Measurements from ENCODE around the gene QRICH1.
A peak's percentile ranks its signal among the peaks of the same experiment; 100 is the strongest.

Gene QRICH1

DNA sequence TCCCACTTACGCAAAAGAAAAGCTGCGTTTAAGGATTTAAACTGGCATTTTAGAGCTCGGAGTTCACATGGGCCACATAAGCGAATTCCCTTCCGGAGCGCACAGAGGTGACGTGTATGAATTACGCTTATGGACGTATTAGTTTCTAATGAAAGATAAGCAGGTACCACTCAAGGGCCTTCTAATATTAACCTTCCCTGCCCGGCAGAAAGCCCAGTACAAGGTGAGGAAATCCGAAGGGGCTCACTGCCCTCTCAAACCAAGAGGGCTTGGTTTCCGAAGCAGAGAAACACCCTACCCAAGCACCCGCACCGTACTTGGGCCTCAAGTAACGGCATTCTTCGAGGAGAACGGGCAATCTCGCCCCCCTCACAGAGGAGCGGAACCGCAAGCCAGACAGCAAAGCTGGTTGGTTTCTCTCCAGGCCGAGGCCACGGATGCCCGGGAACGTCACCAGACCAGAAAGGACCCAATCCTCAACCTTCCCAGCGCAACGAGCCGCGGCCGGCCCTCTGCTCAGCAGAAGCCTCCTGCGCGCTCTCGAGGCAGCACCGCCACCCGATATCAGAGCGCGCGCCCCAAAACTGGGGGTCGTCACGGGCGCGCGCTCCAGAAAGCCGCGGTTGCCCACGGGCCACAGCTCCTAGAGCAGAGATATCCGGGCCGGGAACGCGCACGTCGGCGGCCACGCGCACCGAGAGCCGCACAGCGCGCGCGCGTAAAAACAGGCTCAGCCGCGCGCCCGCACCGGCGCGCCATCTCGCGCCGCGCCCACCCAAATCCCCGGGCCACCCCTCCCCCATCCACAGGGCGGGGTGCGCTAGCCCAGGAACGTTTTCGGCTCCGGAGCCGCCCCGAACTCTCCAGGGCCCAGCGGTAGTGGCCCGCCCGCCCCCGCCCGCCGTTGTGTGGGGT lies 676 bp downstream of the QRICH1 start:
- POLR2A ChIA-PET, result interaction anchor here (0.6 to 2.7 kb wide), 16 partner anchors 10 to 1192 kb away, joined by 3 to 17 read pairs (median 5); partner anchors contain the start of genes DALRD3, IMPDH2, NDUFAF3 and PRKAR2A
- TF ChIP-seq, protein P1, sequence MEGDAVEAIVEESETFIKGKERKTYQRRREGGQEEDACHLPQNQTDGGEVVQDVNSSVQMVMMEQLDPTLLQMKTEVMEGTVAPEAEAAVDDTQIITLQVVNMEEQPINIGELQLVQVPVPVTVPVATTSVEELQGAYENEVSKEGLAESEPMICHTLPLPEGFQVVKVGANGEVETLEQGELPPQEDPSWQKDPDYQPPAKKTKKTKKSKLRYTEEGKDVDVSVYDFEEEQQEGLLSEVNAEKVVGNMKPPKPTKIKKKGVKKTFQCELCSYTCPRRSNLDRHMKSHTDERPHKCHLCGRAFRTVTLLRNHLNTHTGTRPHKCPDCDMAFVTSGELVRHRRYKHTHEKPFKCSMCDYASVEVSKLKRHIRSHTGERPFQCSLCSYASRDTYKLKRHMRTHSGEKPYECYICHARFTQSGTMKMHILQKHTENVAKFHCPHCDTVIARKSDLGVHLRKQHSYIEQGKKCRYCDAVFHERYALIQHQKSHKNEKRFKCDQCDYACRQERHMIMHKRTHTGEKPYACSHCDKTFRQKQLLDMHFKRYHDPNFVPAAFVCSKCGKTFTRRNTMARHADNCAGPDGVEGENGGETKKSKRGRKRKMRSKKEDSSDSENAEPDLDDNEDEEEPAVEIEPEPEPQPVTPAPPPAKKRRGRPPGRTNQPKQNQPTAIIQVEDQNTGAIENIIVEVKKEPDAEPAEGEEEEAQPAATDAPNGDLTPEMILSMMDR (IDR thresholded peaks at IDR 0.05; ENCODE audit: control extremely low read depth, extremely low read depth, low read depth, missing control alignments), result no peak
- DNase-seq (ENCODE audit: extremely low spot score), result peak; percentile 78
- CTCF ChIA-PET, result interaction anchor here (0.6 to 4.8 kb wide), 19 partner anchors 10 to 351 kb away, joined by 3 to 41 read pairs (median 4); partner anchors contain the start of genes KLHDC8B, NDUFAF3, P4HTM and QARS1

DNA sequence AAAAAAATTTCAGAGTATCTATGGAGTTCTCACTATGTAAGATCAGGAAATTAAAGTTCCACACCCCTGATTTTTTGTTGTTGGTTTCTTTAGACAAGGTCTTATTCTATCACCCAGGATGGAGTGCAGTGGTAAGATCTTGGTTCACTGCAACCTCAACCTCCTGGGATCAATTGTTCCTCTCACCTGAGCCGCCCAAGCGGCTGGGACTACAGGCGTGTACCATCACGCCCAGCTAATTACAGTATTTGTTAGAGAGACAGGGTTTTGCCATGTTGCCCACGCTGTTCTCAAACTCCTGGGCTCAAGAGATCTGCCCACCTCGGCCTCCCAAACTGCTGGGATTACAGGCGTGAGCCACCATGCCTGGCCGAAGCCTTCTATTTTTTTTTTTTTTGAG lies 12.4 kb downstream of the QRICH1 start:
- ChIA-PET POLR2A (no interaction called here), CTCF (no interaction called here)
- no peak for DNase-seq (ENCODE audit: extremely low spot score)
- TF ChIP-seq, protein P1 (IDR thresholded peaks at IDR 0.05; ENCODE audit: control extremely low read depth, extremely low read depth, low read depth, missing control alignments), result no peak

DNA sequence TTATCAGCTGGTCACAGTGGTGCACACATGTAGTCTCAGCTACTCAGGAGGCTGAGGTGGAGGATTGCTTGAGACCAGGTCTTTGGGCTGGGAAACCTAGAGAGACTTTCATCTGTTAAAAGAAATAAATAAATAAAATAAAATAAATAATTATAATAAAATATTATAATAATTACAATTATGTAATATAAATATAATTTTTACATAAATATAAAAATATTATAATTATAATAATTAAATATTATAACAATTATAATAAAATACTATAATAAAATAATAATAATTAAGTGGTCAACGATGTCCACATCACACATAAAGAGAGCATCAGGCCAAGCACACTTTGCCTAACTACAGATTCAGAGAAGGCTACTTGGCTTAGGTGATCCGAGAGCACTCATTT lies 14.6 kb downstream of the QRICH1 start:
- CTCF ChIA-PET, result no interaction called here
- DNase-seq (ENCODE audit: extremely low spot score), result no peak

DNA sequence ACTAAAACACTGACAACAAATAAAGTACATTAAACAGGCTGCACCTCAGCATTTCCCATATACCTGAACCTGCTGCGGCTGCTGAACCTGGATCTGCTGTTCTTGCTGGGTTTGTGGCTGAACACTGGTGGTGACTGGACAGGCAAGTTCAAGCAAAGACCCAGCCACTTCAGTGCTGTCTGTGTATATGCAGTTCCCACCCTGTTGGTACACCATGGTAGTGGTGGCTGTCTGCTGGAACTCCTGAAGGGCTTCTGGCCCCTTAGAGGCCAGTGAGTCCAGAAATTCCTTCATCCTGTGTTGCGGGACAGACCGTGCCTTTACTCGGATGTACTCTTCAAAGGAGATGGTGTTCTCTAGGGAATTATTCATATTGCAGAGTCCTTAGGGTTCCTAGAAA lies 17.2 kb downstream of the QRICH1 start:
- no peak for DNase-seq (ENCODE audit: extremely low spot score)
- TF ChIP-seq, protein P1 (IDR thresholded peaks at IDR 0.05; ENCODE audit: control extremely low read depth, extremely low read depth, low read depth, missing control alignments), result no peak
- ChIA-PET POLR2A (no interaction called here), CTCF (no interaction called here)

More for the DNA sequence above, 14.6 kb downstream of the QRICH1 start:
- POLR2A ChIA-PET, result interaction anchor here (0.7 kb wide), 1 partner anchor 318 kb away, joined by 4 read pairs; no protein-coding TSS in a partner anchor
- TF ChIP-seq, protein P1 (IDR thresholded peaks at IDR 0.05; ENCODE audit: control extremely low read depth, extremely low read depth, low read depth, missing control alignments), result no peak

DNA sequence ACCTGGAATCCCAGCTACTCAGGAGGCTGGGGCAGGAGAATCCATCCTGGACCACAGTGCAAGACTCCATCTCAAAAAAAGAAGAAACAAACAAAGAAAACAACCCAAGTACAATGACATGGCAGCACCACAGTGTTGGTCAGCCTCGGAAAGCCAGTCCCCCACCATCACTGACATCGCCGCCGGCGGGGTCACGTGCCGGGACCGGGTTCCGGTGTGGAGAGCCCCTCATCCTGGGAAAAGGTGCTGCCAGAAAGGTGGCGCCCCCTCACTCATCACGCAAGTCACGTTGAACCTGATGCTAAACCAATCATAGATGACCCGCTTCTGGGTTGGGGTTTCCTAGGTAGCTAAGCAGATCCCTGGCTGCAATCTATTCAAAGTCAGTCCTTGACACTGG lies 17.8 kb downstream of the QRICH1 start:
- TF ChIP-seq, protein P1 (IDR thresholded peaks at IDR 0.05; ENCODE audit: control extremely low read depth, extremely low read depth, low read depth, missing control alignments), result no peak
- POLR2A ChIA-PET, result no interaction called here

DNA sequence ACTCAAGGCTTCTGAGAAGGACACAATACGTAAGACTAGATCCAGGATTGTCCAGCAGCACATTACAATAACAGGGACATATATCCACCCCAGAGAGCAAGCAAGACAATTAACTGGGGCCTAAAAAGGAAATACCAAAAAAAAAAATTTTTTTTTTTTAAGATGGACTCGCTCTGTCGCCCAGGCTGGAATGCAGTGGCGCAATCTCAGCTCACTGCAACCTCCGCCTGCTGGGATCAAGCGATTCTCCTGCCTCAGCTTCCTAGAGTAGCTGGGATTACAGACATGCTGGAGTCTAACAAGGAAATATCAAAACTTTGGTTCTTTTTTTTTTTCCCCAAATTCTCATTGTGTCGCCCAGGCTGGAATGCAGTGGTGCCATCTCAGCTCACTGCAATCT lies 35.9 kb downstream of the QRICH1 start:
- ChIA-PET CTCF (interaction anchor here (1.5 to 2.1 kb wide), 2 partner anchors 12 to 35 kb away, joined by 4 to 7 read pairs; partner anchors contain the start of gene QRICH1), POLR2A (interaction anchor here (0.6 kb wide), 1 partner anchor 36 kb away, joined by 6 read pairs; the partner anchor contains the start of gene NDUFAF3)
- DNase-seq (ENCODE audit: extremely low spot score), result no peak
- TF ChIP-seq, protein P1 (IDR thresholded peaks at IDR 0.05; ENCODE audit: control extremely low read depth, extremely low read depth, low read depth, missing control alignments), result no peak

More for the DNA sequence above, 17.8 kb downstream of the QRICH1 start:
- DNase-seq (ENCODE audit: extremely low spot score), result no peak
- CTCF ChIA-PET, result no interaction called here

Measured in GM10248 (cell line).